HepG2 (cell line): ENCODE measurements around the gene RARG. TPM values are rescaled to one million over a fixed set of nuclear protein-coding genes. Genes with fewer than 3 reads are reported as not detected.

ENCODE experiments used
- ARID2 ChIP-seq: sonication (generic); formaldehyde crosslinking; IDR thresholded peaks from 2 replicates; pipeline ENCODE4 v1.8.1; 2022; ENCODE audit warnings: mild to moderate bottlenecking, missing genetic modification reagents, borderline replicate concordance
- FOXC1 ChIP-seq: sonication (generic); formaldehyde crosslinking; IDR thresholded peaks from 2 replicates; pipeline ENCODE4 v1.8.0; 2022; ENCODE audit warnings: mild to moderate bottlenecking, missing genetic modification reagents, borderline replicate concordance
- HNRNPL ChIP-seq: fragments of 200-400 bp; formaldehyde crosslinking; IDR thresholded peaks from 2 replicates; pipeline ENCODE4 v1.6.1; 2017; ENCODE audit warnings: mild to moderate bottlenecking, low read depth, low read length
- HOXA3 ChIP-seq: sonication (generic); formaldehyde crosslinking; IDR thresholded peaks from 2 replicates; pipeline ENCODE4 v1.5.0; 2020; ENCODE audit warnings: missing genetic modification reagents
- JARID2 ChIP-seq: sonication (generic); formaldehyde crosslinking; IDR thresholded peaks from 2 replicates; pipeline ENCODE4 v1.8.1; 2023; ENCODE audit warnings: missing genetic modification reagents, inconsistent platforms; ENCODE audit not compliant: insufficient replicate concordance
- PRDM10 ChIP-seq: sonication (generic); formaldehyde crosslinking; IDR thresholded peaks from 2 replicates; pipeline ENCODE4 v1.4.0; 2020; ENCODE audit warnings: low read depth, missing genetic modification reagents
- SMAD1 ChIP-seq: sonication (generic); formaldehyde crosslinking; IDR thresholded peaks from 2 replicates; pipeline ENCODE4 v1.4.0; 2020; ENCODE audit warnings: missing genetic modification reagents, low read depth, mild to moderate bottlenecking, borderline replicate concordance
- STAG1 ChIP-seq: sonication (generic); formaldehyde crosslinking; IDR thresholded peaks from 2 replicates; pipeline ENCODE4 v1.4.0; 2020; ENCODE audit warnings: missing genetic modification reagents
- ZBTB3 ChIP-seq: sonication (generic); formaldehyde crosslinking; IDR thresholded peaks from 2 replicates; pipeline ENCODE4 v1.4.0; 2020; ENCODE audit warnings: low read depth, mild to moderate bottlenecking, moderate library complexity, missing genetic modification reagents, borderline replicate concordance
- ZBTB7B ChIP-seq: sonication (generic); formaldehyde crosslinking; IDR thresholded peaks from 2 replicates; pipeline ENCODE4 v1.4.0; 2020; ENCODE audit warnings: missing genetic modification reagents
- ZFP82 ChIP-seq: sonication (generic); formaldehyde crosslinking; IDR thresholded peaks from 2 replicates; pipeline ENCODE4 v1.5.1; 2020; ENCODE audit warnings: mild to moderate bottlenecking, missing genetic modification reagents, borderline replicate concordance
- ZGPAT ChIP-seq: IDR thresholded peaks from 2 replicates; pipeline ENCODE4 v1.6.1; 2016; ENCODE audit warnings: mild to moderate bottlenecking
- ZNF263 ChIP-seq: sonication (generic); formaldehyde crosslinking; IDR thresholded peaks from 2 replicates; pipeline ENCODE4 v1.4.0; 2020; ENCODE audit warnings: missing genetic modification reagents
- ZNF292 ChIP-seq: sonication (generic); formaldehyde crosslinking; IDR thresholded peaks from 2 replicates; pipeline ENCODE4 v1.8.1; 2022; ENCODE audit warnings: mild to moderate bottlenecking, low read depth, missing genetic modification reagents, borderline replicate concordance
- ZNF530 ChIP-seq: sonication (generic); formaldehyde crosslinking; IDR thresholded peaks from 2 replicates; pipeline ENCODE4 v1.5.0; 2020; ENCODE audit warnings: low read depth, mild to moderate bottlenecking, missing genetic modification reagents
- ZNF652 ChIP-seq: IDR thresholded peaks from 2 replicates; pipeline ENCODE4 v1.6.1; 2016; ENCODE audit warnings: low read depth, borderline replicate concordance
- ZNF800 ChIP-seq: sonication (generic); formaldehyde crosslinking; IDR thresholded peaks from 2 replicates; pipeline ENCODE4 v1.4.0; 2020; ENCODE audit warnings: missing genetic modification reagents
- ZSCAN29 ChIP-seq: sonication (generic); formaldehyde crosslinking; conservative IDR thresholded peaks from 2 replicates; pipeline ENCODE4 v1.4.0; 2020; ENCODE audit warnings: mild to moderate bottlenecking, missing genetic modification reagents
- polyA plus RNA-seq, 8 experiments: library from polyadenylated mRNA; depleted of rRNA in 3 of 8; stranded (reverse) in 7 of 8; unstranded in 1 of 8; fragments of >200 nt; fragmentation: Illumina TruSeq in 4 of 8; extraction: Trizol in 4 of 8; gene quantifications; 2 replicates each; pipeline versions ENCODE4 v1.2.1 to v1.2.3, GENCODE V29; 2011 to 2016; ENCODE audit warnings: low read depth in 4 of 8, missing spikeins in 1 of 8, mixed read lengths in 1 of 8; ENCODE audit not compliant: insufficient read depth in 1 of 8
- total RNA-seq, 5 experiments: library from RNA; depleted of rRNA; stranded (reverse); fragments of >200 nt; fragmentation: Illumina TruSeq; extraction: Trizol; gene quantifications; 2 replicates each; pipeline ENCODE4 v1.2.3, GENCODE V29; 2016; ENCODE audit warnings: low read depth in 1 of 5

RARG gene
- total and polyA plus RNA-seq, 2 of the 13 experiments (the other 11 are each of a cell fraction or from before 2014, with no cell fraction given): 0.77 to 1.5 TPM

GRCh38 chr12:53180931-53181645 is 50.9 kb downstream of the RARG start (continued):
- TF ChIP-seq ZSCAN29 (no peak), JARID2 (CRISPR knock-in tag) (no peak), ZNF800 (no peak), HNRNPL (peak; percentile 64; the same call in 1 of the 2 replicates), ZNF292 (no peak), ZNF263 (no peak), FOXC1 (CRISPR knock-in tag) (no peak), SMAD1 (CRISPR knock-in tag) (no peak), ZNF530 (CRISPR knock-in tag) (no peak), ZNF652 (CRISPR knock-in tag) (no peak), PRDM10 (no peak), ZBTB3 (CRISPR knock-in tag) (no peak), HOXA3 (CRISPR knock-in tag) (no peak), STAG1 (CRISPR knock-in tag) (no peak), ZFP82 (CRISPR knock-in tag) (no peak), ZGPAT (CRISPR knock-in tag) (no peak), ZBTB7B (CRISPR knock-in tag) (no peak; the same call in 1 of the 2 replicates), ARID2 (no peak)
